SK-N-SH (cell line): ENCODE results near the gene SORBS2. TPM values are rescaled to one million over a fixed set of nuclear protein-coding genes. Genes with fewer than 3 reads are reported as not detected.

Source experiments
- CTCF ChIA-PET: fragments of 300-600, 350-600 bp; formaldehyde crosslinking; extraction: SDS; loops from one replicate; lab custom pipeline; 2021; lab: Yijun Ruan, JAX
- POLR2A ChIA-PET: fragments of 350-600 bp; sonication (Branson Sonifier 250); formaldehyde crosslinking; extraction: SDS; loops from one replicate; lab custom pipeline; 2020; ENCODE audit warnings: antibody characterized with exemption, inconsistent platforms; lab: Yijun Ruan, JAX
- DNase-seq: peaks from one replicate; pipeline ENCODE4 v3.0.0; 2012
- H2AFZ ChIP-seq: fragments of 200-600 bp; sonication (generic); 2 replicates; pipeline ENCODE4 v1.8.1; 2016; ENCODE audit warnings: antibody characterized with exemption, mild to moderate bottlenecking, low read depth
- H3F3A ChIP-seq: fragments of 200-600 bp; sonication (generic); replicated peaks from 2 replicates; pipeline ENCODE3; 2016; ENCODE audit warnings: antibody characterized with exemption, mild to moderate bottlenecking; ENCODE audit not compliant: insufficient read depth
- H3K27ac ChIP-seq, 2 experiments: fragments of 200-500 bp in 1 of 2; fragments of 200-600 bp in 1 of 2; sonication (Bioruptor generic) in 1 of 2; sonication (generic), shearing (Covaris generic) in 1 of 2; 2 replicates each; pipeline versions ENCODE4 v1.5.1 to v1.6.1; 2014 to 2016; ENCODE audit warnings: low read depth in 2 of 2, inconsistent platforms in 1 of 2, low read length in 1 of 2, mild to moderate bottlenecking in 1 of 2, mixed read lengths in 1 of 2
- H3K27me3 ChIP-seq: fragments of 200-600 bp; sonication (generic), shearing (Covaris generic); 2 replicates; pipeline ENCODE4 v1.6.1; 2016; ENCODE audit warnings: mixed run types; ENCODE audit not compliant: insufficient read depth
- H3K36me3 ChIP-seq, 2 experiments: fragments of 200-500 bp in 1 of 2; fragments of 200-600 bp in 1 of 2; sonication (Bioruptor generic) in 1 of 2; sonication (generic) in 1 of 2; replicated peaks in 1 of 2; 2 replicates each; pipeline versions ENCODE3 to v1.5.1; 2014 to 2016; ENCODE audit warnings: low read length in 1 of 2, mild to moderate bottlenecking in 1 of 2; ENCODE audit not compliant: insufficient read depth in 2 of 2, control insufficient read depth in 1 of 2
- H3K4me1 ChIP-seq, 2 experiments: fragments of 200-500 bp in 1 of 2; fragments of 200-600 bp in 1 of 2; sonication (Bioruptor generic) in 1 of 2; sonication (generic), shearing (Covaris generic) in 1 of 2; 2 replicates each; pipeline versions ENCODE4 v1.5.1 to v1.6.1; 2014 to 2016; ENCODE audit warnings: low read depth in 1 of 2, low read length in 1 of 2, mixed run types in 1 of 2; ENCODE audit not compliant: insufficient read depth in 2 of 2, control insufficient read depth in 1 of 2
- H3K4me2 ChIP-seq: fragments of 200-600 bp; sonication (generic), shearing (Covaris generic); 2 replicates; pipeline ENCODE4 v1.6.1; 2017; ENCODE audit warnings: mixed run types
- H3K4me3 ChIP-seq, 2 experiments: fragments of 200-500 bp in 1 of 2; fragments of 200-600 bp in 1 of 2; sonication (Bioruptor generic) in 1 of 2; sonication (generic), shearing (Covaris generic) in 1 of 2; 2 replicates each; pipeline versions ENCODE4 v1.5.1 to v1.8.1; 2014 to 2016; ENCODE audit warnings: low read depth in 2 of 2, inconsistent platforms in 1 of 2, low read length in 1 of 2, mild to moderate bottlenecking in 1 of 2, mixed read lengths in 1 of 2, moderate library complexity in 1 of 2
- H3K79me2 ChIP-seq: fragments of 200-600 bp; sonication (generic); 2 replicates; pipeline ENCODE4 v1.8.1; 2017; ENCODE audit warnings: mild to moderate bottlenecking; ENCODE audit not compliant: insufficient read depth
- H3K9ac ChIP-seq: fragments of 200-600 bp; sonication (generic); 2 replicates; pipeline ENCODE4 v1.6.1; 2017; ENCODE audit warnings: mixed run types
- H3K9me2 ChIP-seq: fragments of 200-600 bp; sonication (generic); 2 replicates; pipeline ENCODE4 v1.6.1; 2017; ENCODE audit warnings: mixed run types
- H3K9me3 ChIP-seq: fragments of 200-600 bp; sonication (generic); 2 replicates; pipeline ENCODE4 v1.6.1; 2017; ENCODE audit warnings: mixed run types, mild to moderate bottlenecking, moderate library complexity
- H4K20me1 ChIP-seq: fragments of 200-600 bp; sonication (generic); 2 replicates; pipeline ENCODE4 v1.6.1; 2017; ENCODE audit warnings: mild to moderate bottlenecking, mixed run types; ENCODE audit not compliant: insufficient read depth
- CHD2 ChIP-seq: fragments of 150-350 bp; IDR thresholded peaks from 2 replicates; pipeline ENCODE4 v1.6.1; 2018; ENCODE audit warnings: low read length; ENCODE audit not compliant: partially characterized antibody
- EZH2phosphoT487 ChIP-seq: fragments of 200-600 bp; sonication (generic); IDR thresholded peaks from 2 replicates; pipeline ENCODE4 v1.6.1; 2017; ENCODE audit warnings: low read depth, mixed run types, mild to moderate bottlenecking, antibody characterized with exemption, moderate library complexity, borderline replicate concordance
- FOXJ3 ChIP-seq: sonication (generic); formaldehyde crosslinking; IDR thresholded peaks from 2 replicates; pipeline ENCODE4 v1.5.1; 2020; ENCODE audit warnings: mild to moderate bottlenecking, missing genetic modification reagents
- FOXM1 ChIP-seq: IDR thresholded peaks from 2 replicates; pipeline ENCODE4 v1.4.0; 2012; ENCODE audit warnings: low read depth, mild to moderate bottlenecking
- GABPA ChIP-seq: IDR thresholded peaks from 2 replicates; pipeline ENCODE4 v1.4.0; 2012; ENCODE audit warnings: low read depth, mild to moderate bottlenecking
- GATA2 ChIP-seq: sonication (generic); formaldehyde crosslinking; IDR thresholded peaks from 2 replicates; pipeline ENCODE4 v1.5.0; 2020; ENCODE audit warnings: mild to moderate bottlenecking, missing genetic modification reagents
- JUND ChIP-seq: IDR thresholded peaks from 2 replicates; pipeline ENCODE4 v1.4.0; 2012
- RXRA ChIP-seq: IDR thresholded peaks from 2 replicates; pipeline ENCODE4 v1.4.0; 2012; ENCODE audit warnings: low read depth, mild to moderate bottlenecking, borderline replicate concordance
- YY1 ChIP-seq: IDR thresholded peaks from 2 replicates; pipeline ENCODE4 v1.4.0; 2012; ENCODE audit warnings: low read depth, mild to moderate bottlenecking
- WGBS: methylation state at CpG from one replicate; pipeline ENCODE4 v1.1.6; 2017; ENCODE audit warnings: low lambda C conversion rate; 5-methylcytosine and 5-hydroxymethylcytosine counted together
- polyA plus RNA-seq, 3 experiments: library from polyadenylated mRNA; depleted of rRNA; stranded (reverse); fragments of >200 nt; gene quantifications; 2 replicates each; pipeline ENCODE4 v1.2.3, GENCODE V29; 2012
- TF ChIP-seq, protein P1 (sequence below): fragments of 150-350 bp; IDR thresholded peaks from 2 replicates; pipeline ENCODE4 v1.6.1; 2016; ENCODE audit warnings: mild to moderate bottlenecking, low read depth, low read length
- TF ChIP-seq, protein P2 (sequence below): IDR thresholded peaks from 2 replicates; pipeline ENCODE4 v1.4.0; 2012; ENCODE audit warnings: low read depth
- TF ChIP-seq, protein P3 (sequence below): fragments of 150-350 bp; IDR thresholded peaks from 2 replicates; pipeline ENCODE4 v1.6.1; 2017; ENCODE audit warnings: antibody characterized with exemption, low read length, low read depth, borderline replicate concordance
- TF ChIP-seq, protein P4 (sequence below): IDR thresholded peaks from 2 replicates; pipeline ENCODE4 v1.4.0; 2012; ENCODE audit warnings: low read depth, borderline replicate concordance
- TF ChIP-seq, protein P5 (sequence below): IDR thresholded peaks from 2 replicates; pipeline ENCODE4 v1.6.1; 2012; ENCODE audit warnings: mild to moderate bottlenecking, low read depth, low read length, moderate library complexity

SORBS2 gene
- polyA plus RNA-seq, 1 of the 3 experiments (the other 2 are of a cell fraction), result 2.5 TPM

DNA sequence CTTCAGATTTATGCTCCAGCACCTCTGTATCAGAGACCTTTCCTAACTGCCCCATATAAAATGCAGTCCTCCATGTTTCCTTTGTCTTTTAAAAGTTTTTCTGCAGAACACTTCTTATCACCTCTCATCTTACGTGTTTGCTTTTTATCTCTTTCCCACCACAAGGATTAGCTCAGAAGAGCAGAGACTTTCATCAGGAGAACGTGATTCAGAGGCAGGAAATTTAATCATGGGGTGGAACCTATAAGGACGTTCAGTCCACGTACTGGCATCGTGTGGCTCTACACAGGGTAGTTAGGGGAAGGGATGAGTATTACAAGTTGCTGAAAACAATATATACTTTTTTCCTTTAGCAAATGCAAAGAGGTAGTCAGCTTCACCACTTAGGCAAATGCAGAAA is 98.7 kb downstream of the SORBS2 start:
- H3F3A ChIP-seq, result peaks cover 7% of the 10 kb centered on the region
- no peak overlapping the region for H2AFZ ChIP-seq
- no peak overlapping the region for H3K27ac ChIP-seq
- H3K27me3 ChIP-seq, result no peaks in the 10 kb centered on the region
- no peak overlapping the region for H3K9ac ChIP-seq
- no peaks in the 10 kb centered on the region for H4K20me1 ChIP-seq
- no peak overlapping the region for H3K4me2 ChIP-seq
- no peak overlapping the region for H3K4me3 ChIP-seq
- TF ChIP-seq FOXJ3 (CRISPR knock-in tag) (no peak), RXRA (no peak)
- TF ChIP-seq, protein P1, sequence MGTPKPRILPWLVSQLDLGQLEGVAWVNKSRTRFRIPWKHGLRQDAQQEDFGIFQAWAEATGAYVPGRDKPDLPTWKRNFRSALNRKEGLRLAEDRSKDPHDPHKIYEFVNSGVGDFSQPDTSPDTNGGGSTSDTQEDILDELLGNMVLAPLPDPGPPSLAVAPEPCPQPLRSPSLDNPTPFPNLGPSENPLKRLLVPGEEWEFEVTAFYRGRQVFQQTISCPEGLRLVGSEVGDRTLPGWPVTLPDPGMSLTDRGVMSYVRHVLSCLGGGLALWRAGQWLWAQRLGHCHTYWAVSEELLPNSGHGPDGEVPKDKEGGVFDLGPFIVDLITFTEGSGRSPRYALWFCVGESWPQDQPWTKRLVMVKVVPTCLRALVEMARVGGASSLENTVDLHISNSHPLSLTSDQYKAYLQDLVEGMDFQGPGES, result no peak
- TF ChIP-seq, protein P2, sequence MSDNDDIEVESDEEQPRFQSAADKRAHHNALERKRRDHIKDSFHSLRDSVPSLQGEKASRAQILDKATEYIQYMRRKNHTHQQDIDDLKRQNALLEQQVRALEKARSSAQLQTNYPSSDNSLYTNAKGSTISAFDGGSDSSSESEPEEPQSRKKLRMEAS, result no peak
- no peaks in the 10 kb centered on the region for H3K9me2 ChIP-seq
- ChIA-PET POLR2A (no interaction called here), CTCF (interaction anchor here (0.6 to 1.4 kb wide), 2 partner anchors 14 to 309 kb away, joined by 3 read pairs; no protein-coding TSS in a partner anchor)
- DNase-seq, result no peak
- H3K4me1 ChIP-seq, result peaks cover 0 to 23% of the 10 kb centered on the region in 2 experiments; a peak in 1 of 4 replicates
- no peaks in the 10 kb centered on the region for H3K9me3 ChIP-seq
- 69% methylated on average over 5 of the region's 5 CpGs for WGBS
- no peaks in the 10 kb centered on the region for H3K79me2 ChIP-seq
- H3K36me3 ChIP-seq, result no peaks in the 10 kb centered on the region

DNA sequence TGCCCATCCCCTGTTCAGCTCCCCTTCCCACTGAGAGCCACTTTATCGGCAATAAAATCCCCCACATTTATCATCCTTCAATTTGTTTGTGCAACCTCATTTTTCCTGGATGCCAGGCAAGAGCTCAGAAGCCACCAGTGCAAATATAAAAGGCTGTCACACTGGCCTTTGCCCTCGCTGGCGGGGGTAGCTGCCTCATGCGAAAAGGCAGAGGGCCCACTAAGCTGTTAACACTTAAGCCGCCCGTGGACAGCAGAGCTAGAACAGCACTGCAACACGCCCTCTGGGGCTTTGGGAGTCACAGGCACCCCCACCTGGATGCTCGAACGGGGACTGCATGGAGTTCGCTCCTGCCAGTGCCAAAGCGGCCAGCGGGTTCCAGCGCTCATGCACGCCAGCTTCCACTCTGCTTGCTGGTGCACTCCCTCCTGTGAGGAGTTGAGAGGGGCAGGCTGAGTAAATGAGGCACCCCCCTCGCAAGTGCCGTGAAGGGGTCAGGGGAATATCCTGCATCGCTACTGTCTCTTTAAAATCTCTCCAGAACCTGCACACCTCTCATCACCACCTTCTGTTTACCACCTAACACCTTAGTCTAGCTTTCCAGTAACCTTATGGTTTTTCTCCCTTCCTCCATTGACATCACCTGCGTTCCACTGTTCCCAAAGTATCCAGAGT is 99.5 kb downstream of the SORBS2 start:
- Histone ChIP-seq H3K4me3 (no peak overlapping the region), H3K27ac (no peak overlapping the region)
- 80% methylated on average over 13 of the region's 18 CpGs for WGBS

More for the DNA sequence above, 99.5 kb downstream of the SORBS2 start:
- H3K4me2 ChIP-seq, result no peak overlapping the region
- no peaks in the 10 kb centered on the region for H3K27me3 ChIP-seq
- no peaks in the 10 kb centered on the region for H3K36me3 ChIP-seq
- no peak for TF ChIP-seq RXRA
- TF ChIP-seq GABPA, result no peak
- TF ChIP-seq, protein P3, sequence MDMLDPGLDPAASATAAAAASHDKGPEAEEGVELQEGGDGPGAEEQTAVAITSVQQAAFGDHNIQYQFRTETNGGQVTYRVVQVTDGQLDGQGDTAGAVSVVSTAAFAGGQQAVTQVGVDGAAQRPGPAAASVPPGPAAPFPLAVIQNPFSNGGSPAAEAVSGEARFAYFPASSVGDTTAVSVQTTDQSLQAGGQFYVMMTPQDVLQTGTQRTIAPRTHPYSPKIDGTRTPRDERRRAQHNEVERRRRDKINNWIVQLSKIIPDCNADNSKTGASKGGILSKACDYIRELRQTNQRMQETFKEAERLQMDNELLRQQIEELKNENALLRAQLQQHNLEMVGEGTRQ, result no peak
- TF ChIP-seq, protein P4, sequence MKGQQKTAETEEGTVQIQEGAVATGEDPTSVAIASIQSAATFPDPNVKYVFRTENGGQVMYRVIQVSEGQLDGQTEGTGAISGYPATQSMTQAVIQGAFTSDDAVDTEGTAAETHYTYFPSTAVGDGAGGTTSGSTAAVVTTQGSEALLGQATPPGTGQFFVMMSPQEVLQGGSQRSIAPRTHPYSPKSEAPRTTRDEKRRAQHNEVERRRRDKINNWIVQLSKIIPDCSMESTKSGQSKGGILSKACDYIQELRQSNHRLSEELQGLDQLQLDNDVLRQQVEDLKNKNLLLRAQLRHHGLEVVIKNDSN, result no peak
- TF ChIP-seq EZH2phosphoT487, result no peak
- TF ChIP-seq GATA2, result no peak
- TF ChIP-seq, protein P5, sequence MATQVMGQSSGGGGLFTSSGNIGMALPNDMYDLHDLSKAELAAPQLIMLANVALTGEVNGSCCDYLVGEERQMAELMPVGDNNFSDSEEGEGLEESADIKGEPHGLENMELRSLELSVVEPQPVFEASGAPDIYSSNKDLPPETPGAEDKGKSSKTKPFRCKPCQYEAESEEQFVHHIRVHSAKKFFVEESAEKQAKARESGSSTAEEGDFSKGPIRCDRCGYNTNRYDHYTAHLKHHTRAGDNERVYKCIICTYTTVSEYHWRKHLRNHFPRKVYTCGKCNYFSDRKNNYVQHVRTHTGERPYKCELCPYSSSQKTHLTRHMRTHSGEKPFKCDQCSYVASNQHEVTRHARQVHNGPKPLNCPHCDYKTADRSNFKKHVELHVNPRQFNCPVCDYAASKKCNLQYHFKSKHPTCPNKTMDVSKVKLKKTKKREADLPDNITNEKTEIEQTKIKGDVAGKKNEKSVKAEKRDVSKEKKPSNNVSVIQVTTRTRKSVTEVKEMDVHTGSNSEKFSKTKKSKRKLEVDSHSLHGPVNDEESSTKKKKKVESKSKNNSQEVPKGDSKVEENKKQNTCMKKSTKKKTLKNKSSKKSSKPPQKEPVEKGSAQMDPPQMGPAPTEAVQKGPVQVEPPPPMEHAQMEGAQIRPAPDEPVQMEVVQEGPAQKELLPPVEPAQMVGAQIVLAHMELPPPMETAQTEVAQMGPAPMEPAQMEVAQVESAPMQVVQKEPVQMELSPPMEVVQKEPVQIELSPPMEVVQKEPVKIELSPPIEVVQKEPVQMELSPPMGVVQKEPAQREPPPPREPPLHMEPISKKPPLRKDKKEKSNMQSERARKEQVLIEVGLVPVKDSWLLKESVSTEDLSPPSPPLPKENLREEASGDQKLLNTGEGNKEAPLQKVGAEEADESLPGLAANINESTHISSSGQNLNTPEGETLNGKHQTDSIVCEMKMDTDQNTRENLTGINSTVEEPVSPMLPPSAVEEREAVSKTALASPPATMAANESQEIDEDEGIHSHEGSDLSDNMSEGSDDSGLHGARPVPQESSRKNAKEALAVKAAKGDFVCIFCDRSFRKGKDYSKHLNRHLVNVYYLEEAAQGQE, result no peak
- no peak for TF ChIP-seq FOXM1
- TF ChIP-seq CHD2, result no peak
- no peak for TF ChIP-seq YY1
- TF ChIP-seq JUND, result no peak
- TF ChIP-seq, all 33 proteins: peak for 0
- Histone ChIP-seq H3F3A (peaks cover 11% of the 10 kb centered on the region), H3K79me2 (no peaks in the 10 kb centered on the region), H4K20me1 (no peaks in the 10 kb centered on the region), H3K9me3 (no peaks in the 10 kb centered on the region), H3K9me2 (no peaks in the 10 kb centered on the region), H3K4me1 (peaks cover 0 to 23% of the 10 kb centered on the region in 2 experiments; a peak in 1 of 4 replicates), H2AFZ (no peak overlapping the region), H3K9ac (no peak overlapping the region)
- no peak for DNase-seq
- ChIA-PET POLR2A (no interaction called here), CTCF (interaction anchor here (0.6 to 1.6 kb wide), 4 partner anchors 9 to 309 kb away, joined by 3 to 4 read pairs (median 3); no protein-coding TSS in a partner anchor)
